ENCODE results near the gene TTLL7.

- no peak for TF ChIP-seq CTCF (IDR thresholded peaks at IDR 0.05)
- no peak for TF ChIP-seq EZH2 (IDR thresholded peaks at IDR 0.05; ENCODE audit: borderline replicate concordance, insufficient read depth, low read depth, low read length, poor library complexity, severe bottlenecking)
Observed at GRCh38 chr1:84008631-84009030, 9.7 kb upstream of the TTLL7 start.

All from B cell (primary cell).